ENCODE measurements around the gene TUBGCP6. TPM values are rescaled to one million over a fixed set of nuclear protein-coding genes. Genes with fewer than 3 reads are reported as not detected.

Gene TUBGCP6
- total RNA-seq, 1 experiment from 2014 or later: 34.5 TPM

DNA sequence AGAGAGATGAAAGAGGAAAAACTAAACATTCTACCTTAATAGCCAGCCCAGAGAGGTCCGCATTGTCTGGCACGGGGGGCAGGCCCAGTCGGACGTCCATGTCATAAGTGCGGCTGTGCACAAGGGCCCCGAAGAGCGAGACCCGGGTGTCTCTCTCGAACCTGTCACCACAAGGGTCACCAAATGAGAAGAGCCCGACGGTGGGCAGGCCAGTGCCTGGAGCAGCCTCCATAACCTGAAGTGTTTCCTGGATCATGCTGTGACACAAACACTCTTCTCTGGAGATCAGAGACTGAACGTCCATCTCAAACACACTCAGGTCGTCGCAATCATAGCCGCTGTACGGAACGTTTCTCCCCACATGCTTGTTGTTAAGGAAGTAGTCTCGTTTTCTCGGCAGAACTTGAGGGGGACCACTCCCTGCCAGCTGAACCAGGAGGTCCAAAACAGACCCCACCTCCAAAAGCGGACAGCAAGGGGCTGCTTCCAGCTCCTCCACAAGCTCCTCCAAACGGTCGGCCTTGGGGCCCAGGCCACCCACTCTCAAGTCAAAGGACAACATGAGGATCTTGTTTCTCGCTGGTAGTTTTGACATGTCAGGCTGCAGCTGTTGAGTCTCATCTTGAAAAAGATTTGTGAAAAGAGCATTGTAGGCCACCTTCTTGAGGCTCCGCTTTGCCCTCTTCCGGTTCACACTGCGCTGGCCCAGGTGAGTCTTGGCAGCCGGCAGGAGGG, 971 bp downstream of the TUBGCP6 start:
- in situ Hi-C loops (cut with HindIII; ENCODE audit: low pct_unique_long_range_greater_than_20kb, low sequenced_read_pairs): no loop called here
- DNase-seq (ENCODE audit: low read depth): peak; percentile 21

DNA sequence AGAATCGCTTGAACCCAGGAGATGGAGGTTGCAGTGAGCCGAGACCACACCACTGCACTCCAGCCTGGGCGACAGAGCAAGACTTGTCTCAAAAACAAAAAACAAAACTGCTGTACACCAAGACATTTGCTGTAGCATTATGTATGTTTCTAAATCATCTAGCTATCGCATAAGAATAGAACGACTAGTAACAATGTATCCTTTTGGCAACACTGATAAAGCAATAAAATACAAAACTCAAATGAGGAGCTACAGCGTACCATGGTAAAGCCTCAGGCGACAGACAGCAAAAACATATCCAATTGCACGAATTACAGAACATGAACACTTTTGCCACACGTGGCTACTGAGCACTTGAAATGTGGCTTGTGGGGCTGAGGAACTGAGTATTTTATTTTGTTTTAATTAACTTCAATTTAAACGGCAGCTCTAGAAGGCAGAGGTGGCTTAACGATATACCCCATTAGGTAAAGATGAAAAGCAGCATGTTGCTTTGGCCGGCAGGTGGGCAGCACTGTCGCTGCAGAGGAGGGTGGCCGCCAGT, 2.3 kb downstream of the TUBGCP6 start:
- in situ Hi-C loops (cut with HindIII; ENCODE audit: low pct_unique_long_range_greater_than_20kb, low sequenced_read_pairs): no loop called here
- no peak for DNase-seq (ENCODE audit: low read depth)

DNA sequence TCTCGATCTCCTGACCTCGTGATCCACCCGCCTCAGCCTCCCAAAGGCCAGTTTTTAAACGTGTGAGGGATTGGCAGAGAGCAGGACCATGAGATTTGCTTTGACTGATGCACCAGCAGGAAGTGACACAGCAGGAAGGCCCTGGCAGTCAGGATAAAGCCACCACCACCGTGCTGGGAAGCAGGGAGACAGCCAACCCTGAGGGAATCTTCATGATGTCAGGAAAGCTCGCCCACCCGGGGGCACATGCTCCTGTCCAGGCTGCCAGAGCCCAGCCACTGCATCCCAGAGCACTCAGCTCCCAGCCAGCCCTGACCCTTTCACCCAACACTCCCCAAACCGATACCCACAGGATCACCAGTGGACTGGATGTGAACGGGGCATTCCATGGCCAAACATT, 6.1 kb downstream of the TUBGCP6 start:
- no peak for DNase-seq (ENCODE audit: low read depth)
- in situ Hi-C loops (cut with HindIII; ENCODE audit: low pct_unique_long_range_greater_than_20kb, low sequenced_read_pairs): no loop called here

DNA sequence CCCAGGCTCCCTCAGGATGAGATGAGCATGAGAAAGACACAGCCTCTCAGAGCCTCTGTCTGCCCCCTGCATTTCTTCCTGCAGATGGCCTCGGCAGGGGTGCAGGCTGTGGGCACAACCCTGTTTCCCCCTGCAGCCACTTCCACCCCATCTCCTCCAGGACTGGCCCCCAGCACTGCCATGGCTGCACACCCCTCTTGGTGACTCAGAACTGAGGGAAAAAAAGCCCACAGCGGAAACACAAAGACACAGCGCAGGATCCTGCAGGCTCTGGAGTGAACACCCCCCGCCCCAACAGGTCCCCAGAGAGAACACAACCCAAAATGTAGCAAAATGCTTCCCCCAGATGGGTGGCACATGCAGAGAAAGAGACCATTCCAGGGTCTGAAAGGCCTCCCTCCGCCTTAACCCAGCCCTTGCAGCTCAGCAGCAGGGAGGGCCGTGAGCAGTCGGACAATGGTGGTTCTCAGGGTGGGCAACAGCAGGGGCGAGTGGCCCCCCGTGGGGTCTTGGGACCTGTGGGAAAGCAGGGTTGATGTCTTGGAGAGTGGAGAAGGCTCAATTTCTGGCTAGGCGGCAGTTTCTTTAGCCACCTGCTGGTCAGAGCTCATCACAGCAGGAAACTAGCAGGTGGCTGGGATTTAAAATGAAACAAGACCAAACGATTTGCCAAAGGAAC, 8.0 kb downstream of the TUBGCP6 start:
- DNase-seq (ENCODE audit: low read depth): no peak
- in situ Hi-C loops (cut with HindIII; ENCODE audit: low pct_unique_long_range_greater_than_20kb, low sequenced_read_pairs): no loop called here

DNA sequence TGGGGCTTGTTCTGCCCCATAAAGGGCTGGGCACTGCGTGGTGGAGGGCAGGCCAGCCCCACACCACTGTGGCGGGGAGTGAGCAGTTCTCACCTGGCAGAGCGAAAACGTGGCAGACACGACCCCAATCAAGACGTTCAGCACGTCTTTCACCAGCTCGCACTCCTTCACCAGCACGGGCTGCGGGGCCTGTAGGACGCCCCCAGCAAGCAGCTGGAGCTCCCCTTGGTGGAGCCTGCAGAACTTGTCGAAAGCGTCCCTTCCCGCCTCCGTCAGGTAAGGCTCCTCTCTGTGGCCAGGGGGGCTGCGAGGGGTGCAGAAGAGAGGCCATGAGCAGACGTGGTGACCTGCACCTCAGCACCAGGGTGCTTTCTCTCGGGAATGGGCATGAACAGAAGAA, 11.6 kb downstream of the TUBGCP6 start:
- in situ Hi-C loops (cut with HindIII; ENCODE audit: low pct_unique_long_range_greater_than_20kb, low sequenced_read_pairs): no loop called here
- DNase-seq (ENCODE audit: low read depth): no peak

DNA sequence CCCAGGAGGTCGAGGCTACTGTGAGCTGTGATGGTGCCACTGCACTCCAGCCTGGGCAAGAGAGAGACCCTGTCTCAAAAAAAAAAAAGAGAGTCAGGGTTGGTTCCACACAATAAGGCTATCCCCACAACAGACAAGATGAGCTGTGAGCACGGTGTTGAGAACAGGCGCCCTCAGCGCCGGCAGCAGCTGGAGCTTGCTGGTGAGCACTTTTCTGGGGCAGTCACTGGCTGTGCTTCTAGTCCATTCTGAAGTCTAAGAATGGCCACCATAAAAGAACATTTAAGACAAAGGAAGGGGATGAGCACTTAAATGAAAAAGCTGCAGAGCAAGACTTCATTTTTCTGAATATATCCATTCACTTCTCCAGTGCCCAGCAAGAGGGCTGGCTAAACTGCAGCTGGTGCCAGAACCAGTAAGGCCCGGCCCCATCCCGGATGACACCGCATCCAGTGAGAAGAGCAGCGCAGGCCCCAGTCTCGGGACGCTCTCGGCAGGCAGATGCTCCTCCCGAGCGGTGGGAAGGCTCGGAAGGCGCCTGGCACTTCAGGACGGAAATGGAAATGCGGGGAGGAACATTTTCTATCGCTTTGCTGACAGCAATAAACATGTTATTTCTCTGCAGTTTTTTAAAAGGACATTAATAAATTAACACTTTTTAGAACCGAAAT, 12.2 kb downstream of the TUBGCP6 start:
- no peak for DNase-seq (ENCODE audit: low read depth)
- in situ Hi-C loops (cut with HindIII; ENCODE audit: low pct_unique_long_range_greater_than_20kb, low sequenced_read_pairs): no loop called here

DNA sequence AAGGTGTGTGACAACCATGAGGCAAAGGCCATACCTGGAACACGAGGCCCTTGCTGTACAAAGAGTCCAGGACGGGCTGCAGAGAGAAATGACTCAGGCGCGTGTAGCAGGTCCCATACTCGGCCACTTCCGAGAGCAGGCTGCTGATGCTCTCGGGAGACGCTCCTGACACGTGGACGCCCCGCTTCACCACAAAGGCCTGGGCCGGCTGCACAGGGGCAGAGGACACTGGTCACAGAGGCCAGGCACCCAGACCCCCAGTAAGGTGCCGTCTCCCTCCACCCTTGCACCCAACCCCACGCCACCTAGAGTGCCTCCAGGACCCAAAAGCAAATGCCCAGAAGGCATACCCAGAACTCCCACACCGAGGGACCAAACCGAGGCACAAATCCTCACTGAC, 15.5 kb downstream of the TUBGCP6 start:
- in situ Hi-C loops (cut with HindIII; ENCODE audit: low pct_unique_long_range_greater_than_20kb, low sequenced_read_pairs): no loop called here

DNA sequence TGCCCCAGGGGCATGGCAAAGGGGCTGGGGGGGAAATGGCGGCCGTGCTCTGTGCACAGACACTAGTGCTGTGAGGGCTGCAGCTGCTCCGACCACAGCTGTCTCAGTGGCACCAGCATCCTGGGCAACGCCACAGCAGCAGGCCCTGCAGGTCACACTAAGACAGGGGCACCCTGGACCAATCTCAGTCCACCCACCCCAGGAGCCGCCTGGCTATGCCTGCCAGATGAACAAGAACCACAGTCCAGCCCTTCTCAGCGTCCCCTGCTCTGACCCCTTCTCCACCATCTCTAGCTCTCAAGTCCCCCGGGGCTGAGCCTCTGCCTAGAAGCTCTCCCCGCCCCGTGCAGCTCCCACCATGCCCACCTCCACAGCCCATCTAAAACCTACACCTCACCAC, 16.5 kb downstream of the TUBGCP6 start:
- in situ Hi-C loops (cut with HindIII; ENCODE audit: low pct_unique_long_range_greater_than_20kb, low sequenced_read_pairs): no loop called here
- DNase-seq (ENCODE audit: low read depth): no peak

More for the DNA sequence above, 15.5 kb downstream of the TUBGCP6 start:
- DNase-seq (ENCODE audit: low read depth): no peak

DNA sequence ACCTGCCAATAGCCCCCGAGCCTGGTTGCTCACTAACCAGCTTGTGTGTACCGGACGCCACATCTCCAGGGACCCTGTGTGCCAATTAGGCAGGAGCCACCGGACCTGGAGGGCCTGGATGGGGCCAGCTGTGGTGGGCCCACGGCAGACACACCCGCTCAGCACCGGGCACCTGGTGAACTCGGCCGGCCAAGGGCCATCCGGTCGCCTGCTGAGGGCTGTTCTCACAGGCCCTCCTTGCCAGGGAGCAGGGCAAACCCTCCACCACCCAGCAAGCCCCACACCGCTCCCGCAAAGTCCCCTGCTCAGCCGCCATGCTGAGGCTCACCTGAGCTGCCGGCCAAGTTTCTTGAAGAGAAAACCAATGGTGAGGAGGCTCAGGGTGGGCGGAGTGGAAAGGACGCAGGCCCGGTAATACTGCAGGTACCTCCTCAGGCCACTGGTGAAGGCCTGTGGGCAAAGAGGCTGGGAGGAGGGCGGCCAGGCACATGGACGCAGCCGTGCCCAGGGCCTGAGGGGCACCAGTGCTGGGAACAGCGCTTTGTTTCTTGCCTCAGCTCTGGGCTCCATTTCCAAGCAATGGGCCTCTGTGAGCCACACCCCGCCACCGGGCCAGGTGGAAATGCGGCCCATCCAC, 17.1 kb downstream of the TUBGCP6 start:
- no peak for DNase-seq (ENCODE audit: low read depth)
- in situ Hi-C loops (cut with HindIII; ENCODE audit: low pct_unique_long_range_greater_than_20kb, low sequenced_read_pairs): no loop called here

DNA sequence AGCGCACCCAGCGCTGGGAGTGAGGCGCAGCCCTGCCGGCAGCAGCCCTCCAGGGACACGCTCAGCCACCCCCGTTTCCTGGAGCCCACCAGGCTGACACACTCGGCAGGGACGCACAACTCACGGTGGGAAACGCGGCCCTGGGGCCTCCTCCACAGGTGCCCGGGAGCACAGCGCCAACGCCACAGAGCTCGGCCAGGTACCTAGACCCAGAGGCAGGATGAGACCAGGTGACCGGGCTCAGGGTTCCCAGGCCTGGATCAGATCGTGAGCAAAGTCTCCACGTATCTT, 18.0 kb downstream of the TUBGCP6 start:
- DNase-seq (ENCODE audit: low read depth): no peak
- in situ Hi-C loops (cut with HindIII; ENCODE audit: low pct_unique_long_range_greater_than_20kb, low sequenced_read_pairs): no loop called here

DNA sequence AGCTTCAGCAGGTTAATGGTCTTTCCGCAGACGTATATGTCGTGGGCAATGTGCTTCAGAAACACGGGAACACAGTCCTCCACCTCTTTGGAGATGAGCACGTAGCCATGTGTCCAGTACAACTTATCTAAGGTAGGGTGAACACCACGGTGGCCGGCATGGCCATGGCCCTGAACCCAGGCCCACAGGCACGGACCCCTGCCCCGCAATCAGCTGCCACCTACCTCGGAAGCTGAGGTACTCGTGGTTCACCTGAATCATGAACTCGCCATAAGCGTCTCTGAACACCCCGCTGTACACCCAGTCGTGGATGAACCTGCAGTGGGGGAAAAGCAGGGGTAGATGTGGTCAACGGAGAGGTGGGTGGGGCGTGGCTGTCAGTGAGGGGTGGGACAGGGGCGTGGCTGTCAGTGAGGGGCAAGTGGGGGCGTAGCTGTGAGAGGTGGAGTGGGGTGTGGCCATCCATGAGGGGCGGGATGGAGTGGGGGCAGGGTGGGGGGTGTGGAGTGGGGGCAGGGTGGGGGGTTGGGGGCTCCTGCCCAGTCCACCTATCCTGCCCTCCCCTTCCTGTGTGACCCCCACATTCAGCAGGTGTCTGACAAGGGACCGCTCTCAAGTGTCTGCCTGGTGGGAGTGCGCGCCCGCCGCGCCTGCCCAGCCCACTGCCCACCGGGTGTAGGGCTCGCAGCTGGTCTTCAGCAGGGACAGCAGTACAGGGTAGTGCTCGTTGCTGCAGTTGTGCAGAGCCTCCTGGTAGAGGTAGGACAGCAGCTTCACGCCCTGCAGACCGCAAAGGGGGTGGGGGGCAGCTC, 18.6 kb downstream of the TUBGCP6 start:
- DNase-seq (ENCODE audit: low read depth): no peak
- in situ Hi-C loops (cut with HindIII; ENCODE audit: low pct_unique_long_range_greater_than_20kb, low sequenced_read_pairs): no loop called here

DNA sequence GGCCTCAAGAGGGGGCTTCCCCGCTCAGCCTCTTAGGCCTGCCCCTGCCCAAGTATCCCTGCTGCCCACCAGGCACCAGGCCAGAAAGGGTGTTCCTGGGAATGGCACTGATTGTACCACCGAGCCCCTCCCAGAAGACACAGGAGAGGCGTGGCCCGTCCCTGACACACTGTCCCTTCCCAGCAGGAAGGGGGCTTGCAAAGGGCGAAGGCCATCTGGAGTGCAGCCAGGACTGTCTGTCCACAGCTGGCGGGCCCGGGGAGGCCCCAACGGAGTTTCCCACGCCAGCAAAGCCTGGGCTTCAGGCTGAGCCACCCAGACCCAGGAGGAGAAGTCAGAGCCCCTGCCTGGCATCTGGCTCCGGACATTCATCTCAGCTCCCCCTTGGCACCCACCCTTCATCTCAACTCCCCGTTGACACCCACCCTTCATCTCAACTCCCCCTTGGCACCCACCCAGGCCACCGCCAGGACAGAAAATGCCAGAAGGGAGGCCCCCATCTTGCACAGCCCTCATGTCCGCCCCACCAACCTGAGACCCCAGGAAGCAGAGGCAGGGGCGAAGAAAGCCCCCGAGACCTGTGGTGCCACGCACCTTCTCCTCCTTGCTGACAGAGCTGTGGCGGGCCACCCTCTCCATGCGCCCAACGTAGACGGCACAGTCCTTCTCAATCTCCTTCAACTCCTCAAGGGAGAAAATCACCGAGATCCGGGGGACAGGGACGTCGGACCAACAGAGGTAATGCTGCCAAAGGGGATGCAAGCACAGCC, 19.4 kb downstream of the TUBGCP6 start:
- in situ Hi-C loops (cut with HindIII; ENCODE audit: low pct_unique_long_range_greater_than_20kb, low sequenced_read_pairs): no loop called here
- no peak for DNase-seq (ENCODE audit: low read depth)

DNA sequence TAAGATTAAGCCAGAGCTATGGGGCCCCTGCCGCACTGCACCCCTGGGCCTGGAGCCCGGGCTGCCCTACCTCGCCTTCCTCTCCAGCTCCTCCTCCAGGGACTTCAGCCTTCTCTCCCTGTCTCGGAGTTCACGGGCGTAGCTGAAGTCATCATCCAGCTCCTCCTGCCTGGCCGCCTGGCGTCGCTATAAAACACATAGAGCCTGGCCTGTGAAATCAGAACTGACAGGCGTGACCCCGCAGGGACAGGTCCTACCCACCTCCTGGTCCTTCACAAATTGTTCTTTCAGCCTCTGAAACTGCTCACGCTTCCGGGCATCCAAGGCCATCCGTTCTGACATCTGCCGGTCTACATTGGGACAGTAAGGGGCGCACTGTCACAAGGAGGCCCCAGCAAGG, 20.8 kb downstream of the TUBGCP6 start:
- in situ Hi-C loops (cut with HindIII; ENCODE audit: low pct_unique_long_range_greater_than_20kb, low sequenced_read_pairs): no loop called here
- DNase-seq (ENCODE audit: low read depth): no peak

DNA sequence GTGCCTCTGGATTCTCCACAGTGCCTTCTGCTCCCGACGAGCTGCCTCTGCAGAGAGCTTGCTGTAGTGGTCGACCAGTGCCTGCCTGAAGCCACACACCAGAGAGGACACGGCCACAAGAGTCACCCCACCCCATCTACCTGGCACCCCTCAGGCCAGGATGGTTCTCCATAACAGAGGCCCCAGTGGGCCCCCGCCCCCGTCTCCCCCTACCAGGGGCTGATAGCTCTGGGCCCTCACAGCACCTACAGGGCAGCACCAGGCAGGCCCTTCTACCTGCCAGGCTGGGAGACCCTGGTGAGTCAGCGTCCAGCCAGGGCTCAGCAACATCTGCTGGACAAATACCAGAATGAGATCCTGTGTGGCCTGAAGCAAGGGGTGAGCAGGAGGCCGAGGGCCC, 22.3 kb downstream of the TUBGCP6 start:
- DNase-seq (ENCODE audit: low read depth): no peak
- in situ Hi-C loops (cut with HindIII; ENCODE audit: low pct_unique_long_range_greater_than_20kb, low sequenced_read_pairs): no loop called here

DNA sequence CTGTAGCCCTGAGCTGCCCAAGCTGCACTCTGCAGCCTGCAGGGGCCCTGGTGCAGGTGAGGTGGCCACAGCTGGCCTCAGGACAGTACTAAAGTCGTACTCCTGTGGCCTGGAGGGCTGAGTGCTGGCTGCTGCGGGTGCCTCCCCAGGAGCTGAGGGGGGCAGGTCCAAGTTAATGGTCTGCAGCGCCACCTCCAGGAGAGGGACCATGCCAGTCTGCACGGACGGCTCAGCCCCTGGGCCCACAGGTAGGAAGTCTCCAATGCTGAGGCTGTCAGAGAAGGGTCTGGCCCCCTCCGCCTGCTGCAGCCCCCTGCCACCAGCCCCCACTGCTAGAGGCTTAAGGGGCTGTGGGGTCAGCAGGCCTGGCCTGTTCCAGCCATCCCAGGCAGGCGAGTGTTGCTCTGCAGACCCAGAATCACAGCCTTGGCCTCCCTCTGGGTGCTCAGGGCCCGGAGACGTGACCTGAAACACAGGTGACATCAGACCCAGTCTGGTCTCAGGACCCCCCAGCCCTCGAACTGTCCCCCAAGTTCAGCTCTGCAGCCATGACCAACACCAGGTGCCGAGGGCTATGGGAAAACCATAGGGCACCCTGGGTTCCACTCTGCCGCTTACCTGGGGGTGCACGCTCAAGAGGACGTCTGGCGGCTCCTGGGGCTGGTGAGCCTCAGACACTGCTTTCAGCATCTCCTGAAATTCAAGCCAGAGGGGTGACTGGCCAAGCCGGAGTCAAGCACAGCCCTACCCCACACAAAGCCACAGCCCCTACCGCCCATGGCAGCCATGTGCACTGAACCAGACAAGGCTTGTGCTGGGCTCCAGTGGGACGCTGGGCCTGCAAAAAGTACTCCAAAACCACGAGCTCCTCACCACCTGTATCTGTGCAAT, 23.2 kb downstream of the TUBGCP6 start:
- in situ Hi-C loops (cut with HindIII; ENCODE audit: low pct_unique_long_range_greater_than_20kb, low sequenced_read_pairs): no loop called here
- DNase-seq (ENCODE audit: low read depth): no peak

DNA sequence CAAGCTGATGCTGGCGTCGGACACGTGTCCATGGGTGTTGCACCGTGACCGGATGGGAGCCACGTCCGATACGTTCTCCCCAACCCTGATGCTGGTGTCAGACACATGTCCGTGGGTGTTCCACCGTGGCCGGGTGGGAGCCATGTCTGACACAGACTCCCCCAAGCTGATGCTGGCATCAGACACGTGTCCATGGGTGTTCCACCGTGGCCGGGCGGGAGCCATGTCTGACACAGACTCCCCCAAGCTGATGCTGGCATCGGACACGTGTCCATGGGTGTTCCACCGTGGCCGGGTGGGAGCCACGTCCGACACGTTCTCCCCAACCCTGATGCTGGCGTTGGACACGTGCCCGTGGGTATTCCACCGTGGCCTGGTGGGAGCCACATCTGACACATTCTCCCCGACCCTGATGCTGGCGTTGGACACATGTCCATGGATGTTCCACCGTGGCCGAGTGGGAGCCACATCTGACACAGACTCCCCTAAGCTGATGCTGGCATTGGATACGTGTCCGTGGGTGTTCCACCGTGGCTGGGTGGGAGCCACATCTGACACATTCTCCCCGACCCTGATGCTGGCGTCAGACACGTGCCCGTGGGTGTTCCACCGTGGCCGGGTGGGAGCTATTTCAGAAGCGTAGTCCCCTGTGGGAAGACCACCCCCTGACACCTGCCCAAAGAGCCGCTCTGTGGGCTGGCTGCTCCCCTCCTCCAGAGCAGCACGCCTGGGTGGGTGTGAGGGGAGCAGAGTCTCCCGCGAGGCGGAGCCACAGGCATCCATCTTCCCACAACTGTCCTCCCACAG, 24.0 kb downstream of the TUBGCP6 start:
- DNase-seq (ENCODE audit: low read depth): no peak
- in situ Hi-C loops (cut with HindIII; ENCODE audit: low pct_unique_long_range_greater_than_20kb, low sequenced_read_pairs): no loop called here
